ENCODE data around the gene SLC35B2. TPM values are rescaled to one million over a fixed set of nuclear protein-coding genes. Genes with fewer than 3 reads are reported as not detected.

The SLC35B2 gene
- total and polyA plus RNA-seq, 10 of the 15 experiments (the other 5 are each of a cell fraction or from before 2014, with no cell fraction given): 11.3 to 45.4 (median 33.8) TPM

GRCh38 chr6:44264154-44265006, 7.1 kb upstream of the SLC35B2 start (continued):
- TF ChIP-seq ZSCAN29 (IDR thresholded peaks at IDR 0.05) (no peak), MLLT1 (IDR thresholded peaks at IDR 0.05) (peak; percentile 93), POLR2AphosphoS2 (IDR thresholded peaks at IDR 0.05; ENCODE audit: low read depth, low read length) (no peak; the same call in 1 of the 2 replicates), EED (IDR thresholded peaks at IDR 0.05; ENCODE audit: low read depth) (peak; percentile 51), PKNOX1 (IDR thresholded peaks at IDR 0.05) (peak; percentile 43), NKRF (conservative IDR thresholded peaks at IDR 0.05) (peak; percentile 41; the same call in 1 of the 2 replicates), PAX5 (IDR thresholded peaks at IDR 0.05; ENCODE audit: borderline replicate concordance, low read depth, low read length) (peak; percentile 56; the same call in 1 of the 2 replicates), ZNF217 (IDR thresholded peaks at IDR 0.05) (no peak), EGR1 (IDR thresholded peaks at IDR 0.05; ENCODE audit: borderline replicate concordance in 1 of 2, low read depth in 2 of 2, low read length in 2 of 2) (peak in 1 of 2 experiments; percentile 11; a peak in 1 of 3 replicates), MYC (IDR thresholded peaks at IDR 0.05; ENCODE audit: insufficient read depth, insufficient read length, insufficient replicate concordance, low read length, severe bottlenecking) (no peak), BACH1 (IDR thresholded peaks at IDR 0.05; ENCODE audit: borderline replicate concordance) (peak; percentile 20), TCF3 (IDR thresholded peaks at IDR 0.05; ENCODE audit: borderline replicate concordance, insufficient read depth, low read depth, low read length) (peak; percentile 79; the same call in 1 of the 2 replicates), SUZ12 (IDR thresholded peaks at IDR 0.05; ENCODE audit: unreplicated experiment) (no peak), ETV6 (conservative IDR thresholded peaks at IDR 0.05 in 1 of 2, IDR thresholded peaks at IDR 0.05 in 1 of 2; ENCODE audit: borderline replicate concordance in 1 of 2, low read depth in 1 of 2) (peak in 1 of 2 experiments; percentile 80; a peak in 1 of 4 replicates), SMAD5 (IDR thresholded peaks at IDR 0.05; ENCODE audit: low read depth) (no peak; the same call in 1 of the 2 replicates), RELB (IDR thresholded peaks at IDR 0.05; ENCODE audit: low read depth) (peak; percentile 25; the same call in 1 of the 2 replicates), POU2F2 (IDR thresholded peaks at IDR 0.05; ENCODE audit: borderline replicate concordance, low read depth, low read length) (no peak; the same call in 2 of the 3 replicates), CREB1 (IDR thresholded peaks at IDR 0.05; ENCODE audit: low read depth) (no peak), CREM (IDR thresholded peaks at IDR 0.05; ENCODE audit: low read depth) (no peak), LARP7 (IDR thresholded peaks at IDR 0.05) (peak; percentile 41; the same call in 1 of the 2 replicates), RAD51 (IDR thresholded peaks at IDR 0.05) (peak; percentile 31; the same call in 1 of the 2 replicates)

Data from GM12878 (cell line).